Trophoblast cell (in vitro differentiated cells and primary cell): Measurements from ENCODE around the gene VPS33B.

Source experiments
- DNase-seq, 2 donors: peaks; one replicate each; pipeline ENCODE4 v3.0.0-alpha.2; 2016
- H2AFZ ChIP-seq: 2 replicates; pipeline ENCODE4 v1.6.1; 2013; ENCODE audit warnings: low read length, moderate library complexity, mild to moderate bottlenecking; ENCODE audit not compliant: insufficient read depth, poor library complexity
- H2AK5ac ChIP-seq: 2 replicates; pipeline ENCODE4 v1.6.1; 2013; ENCODE audit warnings: mild to moderate bottlenecking, low read length
- H2BK120ac ChIP-seq: 2 replicates; pipeline ENCODE4 v1.6.1; 2013; ENCODE audit warnings: low read length, mild to moderate bottlenecking, moderate library complexity; ENCODE audit not compliant: insufficient read depth, poor library complexity
- H2BK12ac ChIP-seq: 2 replicates; pipeline ENCODE4 v1.6.1; 2013; ENCODE audit warnings: mild to moderate bottlenecking, low read length, moderate library complexity
- H2BK5ac ChIP-seq: 2 replicates; pipeline ENCODE4 v1.6.1; 2013; ENCODE audit warnings: low read length, low read depth, moderate library complexity, mild to moderate bottlenecking; ENCODE audit not compliant: poor library complexity
- H3K14ac ChIP-seq: 2 replicates; pipeline ENCODE4 v1.6.1; 2013; ENCODE audit warnings: mild to moderate bottlenecking, low read length
- H3K18ac ChIP-seq: 2 replicates; pipeline ENCODE4 v1.6.1; 2013; ENCODE audit warnings: mild to moderate bottlenecking, low read length
- H3K23ac ChIP-seq: 2 replicates; pipeline ENCODE4 v1.6.1; 2013; ENCODE audit warnings: low read length
- H3K27ac ChIP-seq: 2 replicates; pipeline ENCODE4 v1.5.1; 2013; ENCODE audit warnings: low read depth, mild to moderate bottlenecking, inconsistent platforms, low read length, moderate library complexity
- H3K27me3 ChIP-seq: 2 replicates; pipeline ENCODE4 v1.6.1; 2013; ENCODE audit warnings: inconsistent platforms, mild to moderate bottlenecking, low read length, moderate library complexity; ENCODE audit not compliant: insufficient read depth
- H3K36me3 ChIP-seq, 2 experiments: 1 replicate in 1 of 2; 2 replicates in 1 of 2; pipeline ENCODE4 v1.6.1; 2013; ENCODE audit warnings: low read length in 2 of 2, mild to moderate bottlenecking in 2 of 2, moderate library complexity in 1 of 2; ENCODE audit not compliant: insufficient read depth in 2 of 2, control insufficient read depth in 1 of 2
- H3K4ac ChIP-seq: 2 replicates; pipeline ENCODE4 v1.6.1; 2013; ENCODE audit warnings: low read depth, mild to moderate bottlenecking, low read length, moderate library complexity
- H3K4me1 ChIP-seq, 2 experiments: 1 replicate in 1 of 2; 2 replicates in 1 of 2; pipeline ENCODE4 v1.6.1; 2013; ENCODE audit warnings: low read length in 2 of 2, mild to moderate bottlenecking in 2 of 2, moderate library complexity in 1 of 2; ENCODE audit not compliant: insufficient read depth in 2 of 2, control insufficient read depth in 1 of 2
- H3K4me2 ChIP-seq: 2 replicates; pipeline ENCODE4 v1.6.1; 2013; ENCODE audit warnings: inconsistent platforms, mild to moderate bottlenecking, low read length, moderate library complexity
- H3K4me3 ChIP-seq: 2 replicates; pipeline ENCODE4 v1.5.1; 2013; ENCODE audit warnings: mild to moderate bottlenecking, low read depth, low read length, inconsistent platforms
- H3K79me1 ChIP-seq: one replicate; pipeline ENCODE4 v1.6.1; 2013; ENCODE audit warnings: low read length
- H3K79me2 ChIP-seq: 2 replicates; pipeline ENCODE4 v1.6.1; 2013; ENCODE audit warnings: low read length, mild to moderate bottlenecking; ENCODE audit not compliant: control insufficient read depth, insufficient read depth, poor library complexity
- H3K9ac ChIP-seq: 2 replicates; pipeline ENCODE4 v1.6.1; 2013; ENCODE audit warnings: mild to moderate bottlenecking, low read length
- H3K9me3 ChIP-seq: 2 replicates; pipeline ENCODE4 v1.6.1; 2013; ENCODE audit warnings: low read depth, mild to moderate bottlenecking, control low read depth, inconsistent platforms, low read length; ENCODE audit not compliant: insufficient read depth
- H4K12ac ChIP-seq: 2 replicates; pipeline ENCODE4 v1.6.1; 2013; ENCODE audit warnings: low read depth, mild to moderate bottlenecking, low read length, moderate library complexity
- H4K8ac ChIP-seq: 2 replicates; pipeline ENCODE4 v1.6.1; 2013; ENCODE audit warnings: low read depth, mild to moderate bottlenecking, low read length, moderate library complexity
- H4K91ac ChIP-seq: one replicate; pipeline ENCODE4 v1.6.1; 2013; ENCODE audit warnings: low read depth, mild to moderate bottlenecking, low read length, moderate library complexity
- WGBS: extraction: QIAGEN DNeasy Blood & Tissue Kit; methylation state at CpG from one replicate; pipeline ENCODE4 v1.1.7; 2013; ENCODE audit warnings: missing lambda C conversion rate; ENCODE audit not compliant: insufficient read length, insufficient coverage; ENCODE audit errors: extremely low coverage; 5-methylcytosine and 5-hydroxymethylcytosine counted together

The VPS33B gene

GRCh38 chr15:90994417-90995311 lies 27.7 kb downstream of the VPS33B start, which contains the start of gene PRC1:
TSS of gene PRC1 (minus strand) at chr15:90994535. CDS start at chr15:90994417, 118 bp downstream.
- H2BK12ac ChIP-seq: peak within 1 kb of the TSS; percentile 88
- no peaks in the 10 kb centered on the region for H3K9me3 ChIP-seq
- peaks cover 8% of the 10 kb centered on the region for H3K79me1 ChIP-seq
- peak within 1 kb of the TSS; percentile 100 for H3K14ac ChIP-seq
- peaks cover 5% of the 10 kb centered on the region in 2 experiments for H3K4me1 ChIP-seq
- H4K91ac ChIP-seq: peak within 1 kb of the TSS; percentile 100
- DNase-seq: peak; percentile 99 to 100
- peak within 1 kb of the TSS; percentile 90 for H3K4me2 ChIP-seq
- H3K23ac ChIP-seq: no peak within 1 kb of the TSS
- H2AFZ ChIP-seq: peak within 1 kb of the TSS; percentile 99
- peak within 1 kb of the TSS; percentile 100 for H2BK120ac ChIP-seq
- peak within 1 kb of the TSS; percentile 100 for H4K12ac ChIP-seq
- H2AK5ac ChIP-seq: peak within 1 kb of the TSS; percentile 93
- H3K27ac ChIP-seq: peak within 1 kb of the TSS; percentile 68
- H4K8ac ChIP-seq: peak within 1 kb of the TSS; percentile 99
- H3K18ac ChIP-seq: peak within 1 kb of the TSS; percentile 100
- peak within 1 kb of the TSS; percentile 96 for H3K9ac ChIP-seq
- no CpG with 5 or more reads among the region's 75 CpGs for WGBS
- H3K4me3 ChIP-seq: peak within 1 kb of the TSS; percentile 92
- peaks cover 14% of the 10 kb centered on the region in 2 experiments for H3K36me3 ChIP-seq
- H3K79me2 ChIP-seq: peaks cover 19% of the 10 kb centered on the region
- peak within 1 kb of the TSS; percentile 99 for H2BK5ac ChIP-seq
- no peaks in the 10 kb centered on the region for H3K27me3 ChIP-seq
- H3K4ac ChIP-seq: peak within 1 kb of the TSS; percentile 100

DNA sequence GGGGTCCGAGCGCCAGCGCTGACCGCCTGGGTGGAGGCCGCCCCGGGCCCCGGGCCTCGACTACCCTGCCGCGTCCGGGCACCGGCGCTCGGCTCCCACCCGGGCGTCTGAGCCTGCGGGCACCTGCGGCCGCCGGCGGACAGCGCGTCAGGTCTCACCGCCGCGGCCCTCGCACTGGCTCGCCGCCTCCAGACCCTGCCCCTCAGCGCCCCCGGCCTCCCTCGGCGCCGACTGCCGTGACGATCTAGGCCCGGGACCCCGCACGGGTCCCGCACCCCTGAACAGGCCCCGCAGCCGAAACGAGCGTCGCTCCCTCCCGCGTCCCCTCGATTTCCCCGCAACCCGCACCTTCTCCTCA lies 28.4 kb downstream of the VPS33B start:
- Histone ChIP-seq H3K14ac (peak overlapping the region; percentile 100), H3K4me2 (peak overlapping the region; percentile 43), H2BK5ac (peak overlapping the region; percentile 99), H4K8ac (peak overlapping the region; percentile 99), H2BK120ac (peak overlapping the region; percentile 100), H3K9ac (peak overlapping the region; percentile 68), H3K27ac (peak overlapping the region; percentile 40), H3K4ac (peak overlapping the region; percentile 100), H3K23ac (no peak overlapping the region), H3K4me3 (peak overlapping the region; percentile 92), H2AK5ac (peak overlapping the region; percentile 93), H4K91ac (peak overlapping the region; percentile 100), H3K79me2 (peaks cover 19% of the 10 kb centered on the region), H2BK12ac (peak overlapping the region; percentile 88), H3K36me3 (peaks cover 9% of the 10 kb centered on the region in 2 experiments), H3K18ac (peak overlapping the region; percentile 100), H4K12ac (peak overlapping the region; percentile 100), H2AFZ (peak overlapping the region; percentile 99), H3K9me3 (no peaks in the 10 kb centered on the region), H3K27me3 (no peaks in the 10 kb centered on the region), H3K4me1 (peaks cover 5% of the 10 kb centered on the region in 2 experiments), H3K79me1 (peaks cover 8% of the 10 kb centered on the region)
- DNase-seq: peak; percentile 25 to 59
- no CpG with 5 or more reads among the region's 50 CpGs for WGBS

DNA sequence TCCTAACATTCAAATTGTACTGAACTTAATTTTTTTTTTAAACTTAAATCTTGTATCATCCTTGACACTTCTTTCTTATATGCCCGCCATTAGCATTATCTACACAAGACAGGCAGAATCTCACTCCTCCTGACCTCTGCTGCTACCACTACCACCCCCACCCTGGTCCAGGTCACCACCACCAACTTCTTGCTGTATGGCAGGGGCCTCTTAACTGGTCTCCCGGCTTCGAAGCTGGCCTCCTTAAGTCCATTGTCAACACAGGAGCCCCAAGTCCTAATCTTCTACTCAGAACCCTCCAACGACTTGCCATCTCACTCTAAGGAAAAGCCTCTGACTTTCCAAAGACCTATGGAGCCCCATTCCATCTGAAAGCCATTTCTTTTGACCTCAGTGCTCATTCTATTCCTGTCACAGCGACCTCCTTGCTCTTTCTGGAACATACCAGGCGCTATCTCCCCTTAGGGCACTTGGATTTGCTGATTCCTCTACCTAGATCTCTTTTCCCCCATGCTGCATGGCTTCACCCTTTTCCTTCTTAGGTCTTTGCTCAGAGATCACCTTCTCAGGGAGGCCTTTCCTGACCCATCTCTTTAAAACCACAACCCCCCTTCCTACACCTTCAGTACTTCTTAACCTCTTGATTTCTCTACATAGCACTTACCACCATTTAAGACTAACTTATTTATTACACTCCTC lies 30.7 kb downstream of the VPS33B start:
- Histone ChIP-seq H3K79me1 (peaks cover 8% of the 10 kb centered on the region), H3K23ac (peak overlapping the region; percentile 69), H3K14ac (no peak overlapping the region), H3K4ac (peak overlapping the region; percentile 99), H3K4me2 (peak overlapping the region; percentile 2), H3K36me3 (no peaks in the 10 kb centered on the region), H3K9ac (no peak overlapping the region), H2AFZ (no peak overlapping the region), H3K27me3 (no peaks in the 10 kb centered on the region), H2BK120ac (no peak overlapping the region), H3K4me3 (no peak overlapping the region), H4K91ac (no peak overlapping the region), H3K9me3 (no peaks in the 10 kb centered on the region), H3K79me2 (peaks cover 22% of the 10 kb centered on the region), H3K27ac (peak overlapping the region; percentile 2), H2AK5ac (no peak overlapping the region), H3K18ac (no peak overlapping the region), H4K8ac (no peak overlapping the region), H3K4me1 (peaks cover 9 to 14% of the 10 kb centered on the region in 2 experiments), H2BK5ac (no peak overlapping the region), H4K12ac (no peak overlapping the region), H2BK12ac (no peak overlapping the region)
- no peak for DNase-seq
- no CpG with 5 or more reads among the region's 6 CpGs for WGBS

GRCh38 chr15:90990446-90990845 lies 31.9 kb downstream of the VPS33B start:
- Histone ChIP-seq H3K79me1 (peaks cover 8% of the 10 kb centered on the region), H2AFZ (no peak overlapping the region), H3K27ac (no peak overlapping the region), H3K4me1 (peaks cover 9 to 14% of the 10 kb centered on the region in 2 experiments), H4K12ac (no peak overlapping the region), H4K91ac (no peak overlapping the region), H3K23ac (no peak overlapping the region), H2BK5ac (no peak overlapping the region), H2BK12ac (no peak overlapping the region), H3K4me3 (no peak overlapping the region), H3K18ac (no peak overlapping the region), H4K8ac (no peak overlapping the region), H3K36me3 (no peaks in the 10 kb centered on the region), H3K14ac (no peak overlapping the region), H3K4ac (peak overlapping the region; percentile 99), H3K27me3 (no peaks in the 10 kb centered on the region), H2BK120ac (no peak overlapping the region), H3K4me2 (no peak overlapping the region), H2AK5ac (no peak overlapping the region), H3K79me2 (peaks cover 29% of the 10 kb centered on the region), H3K9ac (no peak overlapping the region), H3K9me3 (no peaks in the 10 kb centered on the region)
- WGBS: no CpG with 5 or more reads among the region's 4 CpGs
- DNase-seq: no peak
